Smooth muscle cell of the umbilical artery (primary cell): ENCODE data around the gene NKG7. TPM values are rescaled to one million over a fixed set of nuclear protein-coding genes. Genes with fewer than 3 reads are reported as not detected.

Experiments
- total RNA-seq: library from RNA; depleted of rRNA; stranded (reverse); fragments of >200 nt; gene quantifications from 2 replicates; pipeline ENCODE4 v1.2.3, GENCODE V29; 2014

Gene NKG7, protein sequence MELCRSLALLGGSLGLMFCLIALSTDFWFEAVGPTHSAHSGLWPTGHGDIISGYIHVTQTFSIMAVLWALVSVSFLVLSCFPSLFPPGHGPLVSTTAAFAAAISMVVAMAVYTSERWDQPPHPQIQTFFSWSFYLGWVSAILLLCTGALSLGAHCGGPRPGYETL
- total RNA-seq = not detected in 2 replicates

DNA sequence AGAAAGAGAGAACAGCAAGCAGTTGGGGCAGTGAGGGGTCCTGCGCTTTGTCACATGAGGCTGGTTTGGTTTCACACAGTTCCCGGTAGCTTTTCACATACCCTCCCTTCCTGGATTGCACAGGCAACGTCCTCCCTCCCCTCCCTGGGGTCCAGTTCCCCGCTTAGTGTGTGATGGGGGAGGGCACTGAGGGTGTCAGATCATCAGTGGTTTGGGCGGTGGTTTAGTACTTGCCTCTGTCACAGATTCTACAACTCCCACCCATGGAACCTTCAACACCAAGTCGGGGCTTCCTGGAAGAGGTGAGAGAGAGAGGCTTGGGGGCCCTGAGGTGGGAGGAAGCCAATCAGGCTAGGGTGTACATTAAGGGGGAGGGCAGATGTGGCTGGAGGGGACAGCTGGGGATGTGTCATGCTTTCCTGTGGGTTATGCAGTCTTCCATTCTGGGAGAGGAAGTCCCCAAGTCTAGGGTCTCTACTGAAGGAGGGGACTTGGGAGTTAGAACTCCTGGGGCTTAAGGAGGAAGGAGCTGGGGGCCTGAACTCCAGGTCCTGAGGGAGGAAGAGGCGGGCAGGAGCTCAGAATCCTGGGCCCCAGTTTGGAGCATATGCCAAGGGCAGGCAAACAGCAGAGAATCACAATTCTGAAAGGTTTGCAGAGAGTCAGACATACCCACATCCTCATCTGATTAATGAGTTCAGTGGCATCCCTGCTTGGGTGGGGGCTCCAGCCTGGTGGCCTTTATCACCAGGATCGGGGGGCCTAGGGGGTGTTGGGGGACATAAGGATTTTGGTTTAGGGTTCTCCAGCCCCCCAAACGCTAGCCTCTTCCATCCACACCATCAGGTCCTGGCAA is at the start of gene NKG7:
Gene NKG7, minus strand, starts transcription at position 6 of the 856 bp plus-strand sequence. CDS start 119 bp downstream, outside the sequence.

DNA sequence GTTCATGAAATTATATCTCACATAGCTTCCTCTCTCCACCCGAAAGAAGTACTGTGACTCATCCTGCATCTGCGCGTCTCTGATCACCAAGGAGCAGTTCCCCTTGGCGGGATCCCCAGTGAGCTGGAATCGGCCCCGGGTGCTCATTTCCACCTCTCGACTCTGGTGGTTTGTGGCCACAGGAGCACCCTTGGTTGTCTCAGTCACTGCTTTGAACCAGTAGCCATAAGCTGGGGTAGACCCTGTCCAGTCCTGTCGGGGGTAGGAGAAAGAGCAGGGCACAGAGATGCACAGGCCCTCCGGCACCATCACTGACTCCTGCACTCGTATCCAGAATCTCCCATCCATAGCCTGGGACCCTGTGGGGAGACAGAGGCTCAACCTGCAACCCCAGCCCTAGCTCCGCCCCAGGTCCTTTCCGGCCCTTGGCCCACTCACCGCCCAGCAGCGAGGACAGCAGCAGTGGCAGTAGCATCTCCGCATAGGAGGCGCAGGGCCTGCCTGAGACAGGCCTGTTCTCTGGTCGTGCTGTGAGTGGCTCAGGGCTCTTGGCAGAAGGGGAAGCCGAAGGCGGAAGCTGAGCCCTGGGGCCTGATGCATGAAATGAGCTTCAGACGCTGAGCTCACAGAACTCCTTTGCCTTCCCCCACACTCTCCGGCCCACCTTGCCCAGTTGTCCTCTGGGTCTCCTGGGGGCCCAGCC is 44.8 kb upstream of the NKG7 start, which contains the start of gene SIGLEC10:
Gene SIGLEC10, minus strand, starts transcription at position 536 of the 703 bp plus-strand sequence. Its CDS starts 61 bp downstream, at position 475.

DNA sequence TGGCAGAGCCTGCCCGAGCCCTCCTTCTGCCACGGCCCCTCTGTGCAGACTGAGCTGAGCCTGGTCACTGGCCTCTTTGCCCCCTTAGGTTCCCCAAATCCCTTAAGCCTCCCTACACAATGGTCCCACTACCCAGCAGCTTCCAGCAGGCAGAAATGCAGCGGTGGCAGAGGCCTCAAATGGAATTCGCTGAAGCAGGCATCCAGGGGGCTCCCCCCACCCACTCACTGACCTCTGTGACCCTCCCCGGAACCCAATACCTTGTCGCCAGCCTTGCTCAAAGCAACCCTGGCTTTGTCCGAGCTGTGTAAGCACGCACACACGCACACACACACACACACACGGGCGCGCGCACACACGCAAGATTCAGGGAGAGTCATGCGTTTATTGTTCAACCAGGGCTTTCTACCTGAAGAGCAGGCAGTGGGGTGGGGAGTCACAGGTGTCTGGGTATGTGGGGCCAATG is 15.5 kb upstream of the NKG7 start, which contains the start of gene LIM2:
Gene LIM2, minus strand, starts transcription at position 51 of the 466 bp plus-strand sequence. CDS start 531 bp downstream, outside the sequence.

DNA sequence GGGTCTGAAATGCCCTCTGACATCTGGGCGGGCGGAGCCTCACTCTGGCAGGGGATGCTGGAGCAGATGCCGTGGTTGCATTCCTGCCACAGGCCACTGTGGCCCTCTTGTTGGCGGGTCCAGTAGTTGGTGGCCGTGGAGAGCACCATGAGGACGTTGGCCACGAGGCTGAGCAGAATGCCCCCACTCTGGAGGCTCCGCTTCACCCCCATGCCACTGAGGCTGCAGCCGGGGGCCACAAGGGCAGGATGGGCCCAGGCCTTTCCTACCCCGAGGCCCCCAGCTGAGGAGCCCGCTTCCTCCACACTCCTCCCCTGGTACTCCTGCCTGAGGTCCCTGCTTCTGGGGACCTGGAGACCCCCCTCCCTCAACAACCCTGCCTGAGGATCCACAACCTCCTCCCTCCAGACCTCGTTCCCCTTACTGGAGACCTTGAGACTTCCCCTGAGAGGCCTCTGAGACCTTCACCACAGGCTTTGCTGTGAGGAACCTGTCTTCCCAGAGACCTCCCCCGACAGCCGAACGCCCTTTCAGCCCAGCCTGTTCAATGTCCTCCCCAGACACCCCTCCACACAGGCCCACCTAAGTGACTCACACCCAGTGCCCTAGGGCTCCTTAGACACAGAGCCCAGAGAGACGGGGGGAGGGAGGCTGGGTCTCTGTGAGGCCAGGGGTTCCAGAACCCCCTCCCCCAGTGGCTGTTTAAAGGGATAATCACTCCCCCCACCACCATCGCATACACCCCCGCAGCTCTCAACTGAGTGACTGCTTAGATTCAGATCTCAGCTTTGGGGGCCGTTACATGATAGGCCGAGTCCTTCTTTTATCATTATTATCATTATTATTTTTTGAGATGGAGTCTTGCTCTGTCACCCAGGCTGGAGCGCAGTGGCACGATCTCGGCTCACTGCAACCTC is 3.8 kb downstream of the NKG7 start, which contains the start of gene CLDND2:
Gene CLDND2, minus strand, starts transcription at position 638 of the 917 bp plus-strand sequence. Its CDS starts 426 bp downstream, at position 212.

DNA sequence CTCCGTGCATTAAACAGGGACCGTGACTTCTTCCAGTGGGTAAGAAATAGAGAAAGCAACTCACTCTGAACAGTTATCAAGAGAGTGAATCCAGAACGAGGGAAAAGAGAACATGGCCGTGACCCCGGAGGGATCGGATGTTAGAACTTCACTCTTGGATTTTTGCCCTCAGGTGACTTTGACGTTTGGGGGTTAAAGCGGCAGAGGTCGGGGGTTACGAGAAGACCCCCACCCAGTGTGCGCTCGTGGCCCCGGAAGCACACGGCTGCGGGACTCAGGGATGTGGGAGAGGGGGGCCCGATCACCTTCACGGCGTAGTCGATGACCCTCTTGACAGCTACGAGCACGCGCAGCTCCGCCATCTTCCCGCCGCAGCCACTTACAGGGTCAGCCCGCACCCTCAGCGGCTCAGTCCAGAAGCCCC is 6.5 kb downstream of the NKG7 start, which contains the start of gene ETFB:
Gene ETFB, minus strand, starts transcription at position 424 of the 424 bp plus-strand sequence. Its CDS starts 62 bp downstream, at position 362.

DNA sequence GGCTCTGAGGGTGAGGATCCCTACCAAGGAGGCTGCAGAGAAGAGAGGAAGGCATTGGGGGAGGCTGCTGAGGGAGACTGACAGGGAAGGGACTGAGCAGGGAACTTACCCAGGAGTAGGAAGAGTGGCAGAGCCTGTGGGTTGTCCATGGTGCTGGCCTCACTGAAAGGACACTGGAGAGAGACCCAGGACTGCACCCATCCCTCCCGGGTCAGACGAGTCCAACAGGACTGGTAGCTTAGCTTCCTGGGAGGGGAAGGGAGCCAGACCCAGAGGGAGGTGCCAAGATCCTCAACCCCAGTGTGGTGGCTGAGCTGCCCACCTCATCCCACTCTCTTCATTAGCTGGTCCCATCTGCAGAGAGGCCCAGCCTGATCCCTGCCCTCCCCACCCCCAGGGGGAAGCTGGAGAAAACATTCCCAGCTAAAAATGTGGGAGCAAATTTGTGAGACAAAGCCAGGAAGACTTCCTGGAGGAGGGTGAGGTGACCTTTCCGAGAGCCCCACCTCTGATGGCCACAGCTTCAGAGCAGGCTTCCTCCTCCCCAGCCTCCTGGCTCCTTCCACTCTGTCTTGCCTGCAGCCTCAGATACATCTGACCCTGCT is 30.4 kb downstream of the NKG7 start, which contains the start of gene VSIG10L:
Gene VSIG10L, minus strand, starts transcription at position 164 of the 605 bp plus-strand sequence. Its CDS starts 15 bp downstream, at position 149.

Other genes with a start within 250 kb of the NKG7 start
- not detected in 2 replicates for gene SIGLEC9, start 247.7 kb downstream of the NKG7 start, total RNA-seq
- gene SIGLEC7, start 230.4 kb downstream of the NKG7 start, total RNA-seq = not detected in 2 replicates
- gene CD33, start 147.6 kb downstream of the NKG7 start, total RNA-seq = not detected in 2 replicates
- not detected in 2 replicates for gene SIGLECL1, start 121.6 kb downstream of the NKG7 start, total RNA-seq
- 0.05 TPM in 1 of 2 replicates, not detected in the other for gene IGLON5, start 61.0 kb downstream of the NKG7 start, total RNA-seq
- 0.89 and 1.4 TPM in 2 replicates for gene VSIG10L, start 30.5 kb downstream of the NKG7 start, total RNA-seq
- 58.8 and 149 TPM in 2 replicates for gene ETFB, start 6.3 kb downstream of the NKG7 start, total RNA-seq
- gene CLDND2, start 3.7 kb downstream of the NKG7 start, total RNA-seq = not detected in 2 replicates
- gene LIM2, start 15.3 kb upstream of the NKG7 start, total RNA-seq = not detected in 2 replicates
- gene C19orf84, start 17.9 kb upstream of the NKG7 start, total RNA-seq = not detected in 2 replicates
- gene SIGLEC10, start 45.0 kb upstream of the NKG7 start, total RNA-seq = not detected in 2 replicates
- gene SIGLEC8, start 85.8 kb upstream of the NKG7 start, total RNA-seq = not detected in 2 replicates
- gene CEACAM18, start 105.9 kb upstream of the NKG7 start, total RNA-seq = not detected in 2 replicates
- gene SIGLEC12, start 129.1 kb upstream of the NKG7 start, total RNA-seq = not detected in 2 replicates
- gene SIGLEC6, start 159.0 kb upstream of the NKG7 start, total RNA-seq = not detected in 2 replicates
- gene ZNF175, start 198.6 kb upstream of the NKG7 start, total RNA-seq = 7.7 and 29.9 TPM in 2 replicates